Cardiac fibroblast (primary cell): ENCODE measurements around the gene IL4I1.

Experiments
- DNase-seq, 2 donors: peaks; one replicate each; pipeline versions ENCODE4 v3.0.0 to v3.0.0-alpha.2; 2010; ENCODE audit warnings: low read depth in 2 of 2
- H3K4me3 ChIP-seq, 2 donors: replicated peaks in 1 of 2; 1 replicate in 1 of 2; 2 replicates in 1 of 2; pipeline ENCODE4 v1.5.1; 2011; ENCODE audit warnings: low read depth in 2 of 2, low read length in 2 of 2, mild to moderate bottlenecking in 2 of 2, moderate library complexity in 1 of 2
- CTCF ChIP-seq: IDR thresholded peaks from one replicate; pipeline ENCODE4 v1.5.1; 2011; ENCODE audit warnings: low read depth, mild to moderate bottlenecking, low read length, inconsistent platforms

The IL4I1 gene

GRCh38 chr19:49870309-49870901 is 26.3 kb downstream of the IL4I1 start:
- no peak for DNase-seq
- H3K4me3 ChIP-seq, result peak overlapping the region; percentile 43 to 50
- no peak for TF ChIP-seq CTCF

GRCh38 chr19:49869484-49870308 is 27.0 kb downstream of the IL4I1 start:
- H3K4me3 ChIP-seq, result peak overlapping the region; percentile 43 to 50
- no peak for TF ChIP-seq CTCF
- DNase-seq, result peak; percentile 100

- peak overlapping the region; percentile 23 to 46 for H3K4me3 ChIP-seq
- DNase-seq, result no peak
- TF ChIP-seq CTCF, result no peak
Observed at GRCh38 chr19:49869009-49869483, 27.6 kb downstream of the IL4I1 start.

GRCh38 chr19:49866933-49867782 is 29.5 kb downstream of the IL4I1 start, which contains the start of gene PNKP:
TSS of gene PNKP (minus strand) at chr19:49867576. CDS start at chr19:49867204, 372 bp downstream.
- DNase-seq, result peak; percentile 88 to 97
- H3K4me3 ChIP-seq, result peak within 1 kb of the TSS; percentile 80 to 81
- TF ChIP-seq CTCF, result no peak

GRCh38 chr19:49864890-49865289 is 31.8 kb downstream of the IL4I1 start:
- no peak for DNase-seq
- no peak for TF ChIP-seq CTCF
- no peak overlapping the region for H3K4me3 ChIP-seq

- DNase-seq, result no peak
- TF ChIP-seq CTCF, result no peak
- H3K4me3 ChIP-seq, result no peak overlapping the region
Observed at GRCh38 chr19:49863935-49864320, 32.8 kb downstream of the IL4I1 start.
